Activated CD4-positive, alpha-beta T cell treated with anti-CD3 and anti-CD28 coated beads, Interleukin-2, amount 10 ng/mL, durations not matched to agents 24 days and 14 days (primary cell): ENCODE results near the gene KRTAP10-2. TPM values are rescaled to one million over a fixed set of nuclear protein-coding genes. Genes with fewer than 3 reads are reported as not detected.

ENCODE experiments used
- DNase-seq: peaks from one replicate; pipeline ENCODE4 v3.0.0; 2022
- H3K27ac Mint-ChIP-seq: one replicate; pipeline ENCODE4 v1.8.0; 2022; ENCODE audit warnings: mild to moderate bottlenecking, mixed read lengths
- H3K27me3 Mint-ChIP-seq: one replicate; pipeline ENCODE4 v1.8.0; 2022; ENCODE audit warnings: mixed read lengths
- H3K36me3 Mint-ChIP-seq: one replicate; pipeline ENCODE4 v1.8.0; 2022; ENCODE audit warnings: low read depth, mild to moderate bottlenecking, mixed read lengths
- H3K4me1 Mint-ChIP-seq: one replicate; pipeline ENCODE4 v1.8.0; 2021; ENCODE audit warnings: mixed read lengths
- H3K4me3 Mint-ChIP-seq: one replicate; pipeline ENCODE4 v1.8.0; 2022; ENCODE audit warnings: mild to moderate bottlenecking, moderate library complexity, mixed read lengths
- H3K9me3 Mint-ChIP-seq: one replicate; pipeline ENCODE4 v1.8.0; 2021; ENCODE audit warnings: mixed read lengths
- intact Hi-C: fragments of 100-400 bp; cut with micrococcal nuclease; formaldehyde crosslinking; loops from one replicate; pipeline ENCODE4 v1.15.1; 2023
- total RNA-seq: library from RNA; stranded (reverse); gene quantifications from 2 replicates; pipeline ENCODE4 v1.2.3, GENCODE V29; 2022

Gene KRTAP10-2
- total RNA-seq, 1 donor from 2014 or later: not detected

GRCh38 chr21:44533891-44534627 lies 17.2 kb downstream of the KRTAP10-2 start:
- Mint-ChIP-seq H3K27ac (no peak overlapping the region), H3K4me3 (no peak overlapping the region), H3K4me1 (no peaks in the 10 kb centered on the region), H3K36me3 (no peaks in the 10 kb centered on the region), H3K9me3 (peaks cover 6% of the 10 kb centered on the region), H3K27me3 (peaks cover 5% of the 10 kb centered on the region)
- intact Hi-C loops: no loop called here
- DNase-seq: no peak

- Mint-ChIP-seq H3K4me1 (no peaks in the 10 kb centered on the region), H3K4me3 (no peak overlapping the region), H3K36me3 (no peaks in the 10 kb centered on the region), H3K9me3 (peaks cover 6% of the 10 kb centered on the region), H3K27me3 (peaks cover 5% of the 10 kb centered on the region), H3K27ac (no peak overlapping the region)
- DNase-seq: no peak
- intact Hi-C loops: no loop called here
These were observed 18.0 kb downstream of the KRTAP10-2 start for GRCh38 chr21:44533121-44533890.

GRCh38 chr21:44532712-44533111 lies 18.6 kb downstream of the KRTAP10-2 start:
- H3K9me3 Mint-ChIP-seq: peaks cover 6% of the 10 kb centered on the region
- no peaks in the 10 kb centered on the region for H3K4me1 Mint-ChIP-seq
- DNase-seq: no peak
- no peak overlapping the region for H3K27ac Mint-ChIP-seq
- no peaks in the 10 kb centered on the region for H3K36me3 Mint-ChIP-seq
- peaks cover 5% of the 10 kb centered on the region for H3K27me3 Mint-ChIP-seq
- intact Hi-C loops: no loop called here
- H3K4me3 Mint-ChIP-seq: no peak overlapping the region

- Mint-ChIP-seq H3K27me3 (peaks cover 5% of the 10 kb centered on the region), H3K9me3 (peaks cover 6% of the 10 kb centered on the region), H3K36me3 (no peaks in the 10 kb centered on the region), H3K4me3 (no peak overlapping the region), H3K4me1 (no peaks in the 10 kb centered on the region), H3K27ac (no peak overlapping the region)
- DNase-seq: no peak
- intact Hi-C loops: no loop called here
These were observed 19.4 kb downstream of the KRTAP10-2 start for GRCh38 chr21:44531606-44532564.

- intact Hi-C loops: no loop called here
- no peak overlapping the region for H3K4me3 Mint-ChIP-seq
- no peaks in the 10 kb centered on the region for H3K4me1 Mint-ChIP-seq
- H3K9me3 Mint-ChIP-seq: peaks cover 6% of the 10 kb centered on the region
- no peaks in the 10 kb centered on the region for H3K36me3 Mint-ChIP-seq
- H3K27ac Mint-ChIP-seq: no peak overlapping the region
- H3K27me3 Mint-ChIP-seq: peaks cover 3% of the 10 kb centered on the region
- no peak for DNase-seq
These were observed 20.3 kb downstream of the KRTAP10-2 start for GRCh38 chr21:44530903-44531605.

GRCh38 chr21:44530221-44530902 lies 20.9 kb downstream of the KRTAP10-2 start:
- Mint-ChIP-seq H3K36me3 (no peaks in the 10 kb centered on the region), H3K9me3 (peaks cover 6% of the 10 kb centered on the region), H3K4me3 (no peak overlapping the region), H3K27ac (no peak overlapping the region), H3K4me1 (no peaks in the 10 kb centered on the region), H3K27me3 (peaks cover 3% of the 10 kb centered on the region)
- intact Hi-C loops: no loop called here
- DNase-seq: no peak

GRCh38 chr21:44529503-44530125 lies 21.7 kb downstream of the KRTAP10-2 start:
- intact Hi-C loops: no loop called here
- Mint-ChIP-seq H3K27me3 (no peaks in the 10 kb centered on the region), H3K4me3 (no peak overlapping the region)

GRCh38 chr21:44529011-44529421 lies 22.3 kb downstream of the KRTAP10-2 start:
- Mint-ChIP-seq H3K4me3 (no peak overlapping the region), H3K27ac (no peak overlapping the region), H3K4me1 (no peaks in the 10 kb centered on the region), H3K9me3 (no peaks in the 10 kb centered on the region), H3K27me3 (no peaks in the 10 kb centered on the region), H3K36me3 (no peaks in the 10 kb centered on the region)
- intact Hi-C loops: no loop called here
- no peak for DNase-seq

More at GRCh38 chr21:44529503-44530125, 21.7 kb downstream of the KRTAP10-2 start:
- H3K9me3 Mint-ChIP-seq: peaks cover 3% of the 10 kb centered on the region
- H3K27ac Mint-ChIP-seq: no peak overlapping the region
- DNase-seq: no peak
- no peaks in the 10 kb centered on the region for H3K36me3 Mint-ChIP-seq
- no peaks in the 10 kb centered on the region for H3K4me1 Mint-ChIP-seq

GRCh38 chr21:44528634-44528995 lies 22.7 kb downstream of the KRTAP10-2 start:
- Mint-ChIP-seq H3K4me1 (no peaks in the 10 kb centered on the region), H3K4me3 (no peak overlapping the region), H3K27ac (no peak overlapping the region), H3K36me3 (no peaks in the 10 kb centered on the region), H3K9me3 (no peaks in the 10 kb centered on the region), H3K27me3 (no peaks in the 10 kb centered on the region)
- intact Hi-C loops: no loop called here
- no peak for DNase-seq

GRCh38 chr21:44527983-44528633 lies 23.2 kb downstream of the KRTAP10-2 start:
- DNase-seq: no peak

GRCh38 chr21:44527156-44527982 lies 23.9 kb downstream of the KRTAP10-2 start:
- Mint-ChIP-seq H3K27me3 (no peaks in the 10 kb centered on the region), H3K27ac (no peak overlapping the region), H3K36me3 (no peaks in the 10 kb centered on the region), H3K4me3 (no peak overlapping the region), H3K9me3 (no peaks in the 10 kb centered on the region), H3K4me1 (no peaks in the 10 kb centered on the region)
- no peak for DNase-seq
- intact Hi-C loops: no loop called here

More at GRCh38 chr21:44527983-44528633, 23.2 kb downstream of the KRTAP10-2 start:
- Mint-ChIP-seq H3K9me3 (no peaks in the 10 kb centered on the region), H3K27ac (no peak overlapping the region), H3K4me3 (no peak overlapping the region), H3K4me1 (no peaks in the 10 kb centered on the region), H3K27me3 (no peaks in the 10 kb centered on the region), H3K36me3 (no peaks in the 10 kb centered on the region)
- intact Hi-C loops: no loop called here
